SK-N-SH (cell line): ENCODE measurements around the gene MYB. TPM values are rescaled to one million over a fixed set of nuclear protein-coding genes. Genes with fewer than 3 reads are reported as not detected.

Experiments used
- CTCF ChIA-PET: fragments of 300-600, 350-600 bp; formaldehyde crosslinking; extraction: SDS; loops from one replicate; lab custom pipeline; 2021; lab: Yijun Ruan, JAX
- POLR2A ChIA-PET: fragments of 350-600 bp; sonication (Branson Sonifier 250); formaldehyde crosslinking; extraction: SDS; loops from one replicate; lab custom pipeline; 2020; ENCODE audit warnings: antibody characterized with exemption, inconsistent platforms; lab: Yijun Ruan, JAX
- DNase-seq: peaks from one replicate; pipeline ENCODE4 v3.0.0; 2012
- H2AFZ ChIP-seq: fragments of 200-600 bp; sonication (generic); 2 replicates; pipeline ENCODE4 v1.8.1; 2016; ENCODE audit warnings: antibody characterized with exemption, mild to moderate bottlenecking, low read depth
- H3F3A ChIP-seq: fragments of 200-600 bp; sonication (generic); replicated peaks from 2 replicates; pipeline ENCODE3; 2016; ENCODE audit warnings: antibody characterized with exemption, mild to moderate bottlenecking; ENCODE audit not compliant: insufficient read depth
- H3K27ac ChIP-seq, 2 experiments: fragments of 200-500 bp in 1 of 2; fragments of 200-600 bp in 1 of 2; sonication (Bioruptor generic) in 1 of 2; sonication (generic), shearing (Covaris generic) in 1 of 2; 2 replicates each; pipeline versions ENCODE4 v1.5.1 to v1.6.1; 2014 to 2016; ENCODE audit warnings: low read depth in 2 of 2, inconsistent platforms in 1 of 2, low read length in 1 of 2, mild to moderate bottlenecking in 1 of 2, mixed read lengths in 1 of 2
- H3K27me3 ChIP-seq: fragments of 200-600 bp; sonication (generic), shearing (Covaris generic); 2 replicates; pipeline ENCODE4 v1.6.1; 2016; ENCODE audit warnings: mixed run types; ENCODE audit not compliant: insufficient read depth
- H3K36me3 ChIP-seq, 2 experiments: fragments of 200-500 bp in 1 of 2; fragments of 200-600 bp in 1 of 2; sonication (Bioruptor generic) in 1 of 2; sonication (generic) in 1 of 2; replicated peaks in 1 of 2; 2 replicates each; pipeline versions ENCODE3 to v1.5.1; 2014 to 2016; ENCODE audit warnings: low read length in 1 of 2, mild to moderate bottlenecking in 1 of 2; ENCODE audit not compliant: insufficient read depth in 2 of 2, control insufficient read depth in 1 of 2
- H3K4me1 ChIP-seq, 2 experiments: fragments of 200-500 bp in 1 of 2; fragments of 200-600 bp in 1 of 2; sonication (Bioruptor generic) in 1 of 2; sonication (generic), shearing (Covaris generic) in 1 of 2; 2 replicates each; pipeline versions ENCODE4 v1.5.1 to v1.6.1; 2014 to 2016; ENCODE audit warnings: low read depth in 1 of 2, low read length in 1 of 2, mixed run types in 1 of 2; ENCODE audit not compliant: insufficient read depth in 2 of 2, control insufficient read depth in 1 of 2
- H3K4me2 ChIP-seq: fragments of 200-600 bp; sonication (generic), shearing (Covaris generic); 2 replicates; pipeline ENCODE4 v1.6.1; 2017; ENCODE audit warnings: mixed run types
- H3K4me3 ChIP-seq, 2 experiments: fragments of 200-500 bp in 1 of 2; fragments of 200-600 bp in 1 of 2; sonication (Bioruptor generic) in 1 of 2; sonication (generic), shearing (Covaris generic) in 1 of 2; 2 replicates each; pipeline versions ENCODE4 v1.5.1 to v1.8.1; 2014 to 2016; ENCODE audit warnings: low read depth in 2 of 2, inconsistent platforms in 1 of 2, low read length in 1 of 2, mild to moderate bottlenecking in 1 of 2, mixed read lengths in 1 of 2, moderate library complexity in 1 of 2
- H3K79me2 ChIP-seq: fragments of 200-600 bp; sonication (generic); 2 replicates; pipeline ENCODE4 v1.8.1; 2017; ENCODE audit warnings: mild to moderate bottlenecking; ENCODE audit not compliant: insufficient read depth
- H3K9ac ChIP-seq: fragments of 200-600 bp; sonication (generic); 2 replicates; pipeline ENCODE4 v1.6.1; 2017; ENCODE audit warnings: mixed run types
- H3K9me2 ChIP-seq: fragments of 200-600 bp; sonication (generic); 2 replicates; pipeline ENCODE4 v1.6.1; 2017; ENCODE audit warnings: mixed run types
- H3K9me3 ChIP-seq: fragments of 200-600 bp; sonication (generic); 2 replicates; pipeline ENCODE4 v1.6.1; 2017; ENCODE audit warnings: mixed run types, mild to moderate bottlenecking, moderate library complexity
- H4K20me1 ChIP-seq: fragments of 200-600 bp; sonication (generic); 2 replicates; pipeline ENCODE4 v1.6.1; 2017; ENCODE audit warnings: mild to moderate bottlenecking, mixed run types; ENCODE audit not compliant: insufficient read depth
- FOSL2 ChIP-seq: IDR thresholded peaks from 2 replicates; pipeline ENCODE4 v1.4.0; 2012; ENCODE audit warnings: low read depth, mild to moderate bottlenecking, moderate library complexity, borderline replicate concordance
- FOXJ3 ChIP-seq: sonication (generic); formaldehyde crosslinking; IDR thresholded peaks from 2 replicates; pipeline ENCODE4 v1.5.1; 2020; ENCODE audit warnings: mild to moderate bottlenecking, missing genetic modification reagents
- GABPA ChIP-seq: IDR thresholded peaks from 2 replicates; pipeline ENCODE4 v1.4.0; 2012; ENCODE audit warnings: low read depth, mild to moderate bottlenecking
- GATA2 ChIP-seq: sonication (generic); formaldehyde crosslinking; IDR thresholded peaks from 2 replicates; pipeline ENCODE4 v1.5.0; 2020; ENCODE audit warnings: mild to moderate bottlenecking, missing genetic modification reagents
- JUND ChIP-seq: IDR thresholded peaks from 2 replicates; pipeline ENCODE4 v1.4.0; 2012
- MXI1 ChIP-seq: IDR thresholded peaks from 2 replicates; pipeline ENCODE4 v1.6.1; 2012; ENCODE audit warnings: mild to moderate bottlenecking, low read depth, low read length, improper control_type of control experiment
- NFIC ChIP-seq: IDR thresholded peaks from 2 replicates; pipeline ENCODE4 v1.4.0; 2012; ENCODE audit warnings: borderline replicate concordance
- NRF1 ChIP-seq: IDR thresholded peaks from 2 replicates; pipeline ENCODE4 v1.6.1; 2012; ENCODE audit warnings: low read depth, mild to moderate bottlenecking, low read length
- RFX5 ChIP-seq: IDR thresholded peaks from 2 replicates; pipeline ENCODE4 v1.6.1; 2012; ENCODE audit warnings: mild to moderate bottlenecking, improper control_type of control experiment, low read length
- RXRA ChIP-seq: IDR thresholded peaks from 2 replicates; pipeline ENCODE4 v1.4.0; 2012; ENCODE audit warnings: low read depth, mild to moderate bottlenecking, borderline replicate concordance
- SMC3 ChIP-seq: IDR thresholded peaks from 2 replicates; pipeline ENCODE4 v1.6.1; 2012; ENCODE audit warnings: low read depth, low read length, improper control_type of control experiment
- TEAD4 ChIP-seq: IDR thresholded peaks from 2 replicates; pipeline ENCODE4 v1.4.0; 2012; ENCODE audit warnings: mild to moderate bottlenecking, borderline replicate concordance; ENCODE audit not compliant: insufficient read depth
- WGBS: methylation state at CpG from one replicate; pipeline ENCODE4 v1.1.6; 2017; ENCODE audit warnings: low lambda C conversion rate; 5-methylcytosine and 5-hydroxymethylcytosine counted together
- polyA plus RNA-seq, 3 experiments: library from polyadenylated mRNA; depleted of rRNA; stranded (reverse); fragments of >200 nt; gene quantifications; 2 replicates each; pipeline ENCODE4 v1.2.3, GENCODE V29; 2012
- TF ChIP-seq, protein P1 (sequence below): fragments of 200-600 bp; sonication (generic); IDR thresholded peaks from 2 replicates; pipeline ENCODE4 v1.6.1; 2017; ENCODE audit warnings: antibody characterized with exemption, mild to moderate bottlenecking, moderate library complexity
- TF ChIP-seq, protein P2 (sequence below): IDR thresholded peaks from 2 replicates; pipeline ENCODE4 v1.4.0; 2012; ENCODE audit warnings: low read depth
- TF ChIP-seq, protein P3 (sequence below): IDR thresholded peaks from 2 replicates; pipeline ENCODE4 v1.4.0; 2012; ENCODE audit warnings: low read depth, borderline replicate concordance
- TF ChIP-seq, protein P4 (sequence below): IDR thresholded peaks from 2 replicates; pipeline ENCODE4; 2012

Gene MYB
- polyA plus RNA-seq, 1 of the 3 experiments (the other 2 are of a cell fraction), result 0.85 TPM

DNA sequence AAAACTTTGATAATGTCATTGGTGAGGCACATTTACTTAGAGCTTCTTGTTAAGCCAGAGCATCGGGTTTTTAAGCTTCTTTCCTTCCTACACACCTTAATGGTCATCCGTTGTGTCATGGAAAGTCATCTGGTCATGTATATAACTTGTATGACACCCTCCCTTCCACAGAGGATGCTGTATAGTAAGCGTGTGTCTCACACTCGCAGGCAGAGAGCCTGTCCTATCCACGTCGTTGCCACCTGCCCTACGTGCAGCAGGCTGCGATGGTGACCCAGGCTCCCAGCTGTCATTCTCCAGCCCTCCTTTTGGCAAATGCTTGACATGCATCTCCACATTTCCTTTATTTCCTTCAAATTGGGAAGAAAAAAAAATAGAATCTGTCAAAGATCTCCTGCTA, 85.6 kb downstream of the MYB start:
- H3K27me3 ChIP-seq, result no peaks in the 10 kb centered on the region
- no peaks in the 10 kb centered on the region for H3K9me2 ChIP-seq
- H3K9me3 ChIP-seq, result no peaks in the 10 kb centered on the region
- WGBS, result 75% methylated on average over 8 of the region's 8 CpGs
- H3K4me2 ChIP-seq, result no peak overlapping the region
- no peak overlapping the region for H3K9ac ChIP-seq
- DNase-seq, result no peak
- no peak overlapping the region for H3K27ac ChIP-seq
- H2AFZ ChIP-seq, result no peak overlapping the region
- no peaks in the 10 kb centered on the region for H3K79me2 ChIP-seq
- CTCF ChIA-PET, result no interaction called here
- no peaks in the 10 kb centered on the region for H3K4me1 ChIP-seq
- H4K20me1 ChIP-seq, result no peaks in the 10 kb centered on the region
- H3K36me3 ChIP-seq, result no peaks in the 10 kb centered on the region
- no peaks in the 10 kb centered on the region for H3F3A ChIP-seq
- no peak overlapping the region for H3K4me3 ChIP-seq
- no peak for TF ChIP-seq RXRA
- no peak for TF ChIP-seq MXI1
- no peak for TF ChIP-seq JUND
- TF ChIP-seq, protein P1, sequence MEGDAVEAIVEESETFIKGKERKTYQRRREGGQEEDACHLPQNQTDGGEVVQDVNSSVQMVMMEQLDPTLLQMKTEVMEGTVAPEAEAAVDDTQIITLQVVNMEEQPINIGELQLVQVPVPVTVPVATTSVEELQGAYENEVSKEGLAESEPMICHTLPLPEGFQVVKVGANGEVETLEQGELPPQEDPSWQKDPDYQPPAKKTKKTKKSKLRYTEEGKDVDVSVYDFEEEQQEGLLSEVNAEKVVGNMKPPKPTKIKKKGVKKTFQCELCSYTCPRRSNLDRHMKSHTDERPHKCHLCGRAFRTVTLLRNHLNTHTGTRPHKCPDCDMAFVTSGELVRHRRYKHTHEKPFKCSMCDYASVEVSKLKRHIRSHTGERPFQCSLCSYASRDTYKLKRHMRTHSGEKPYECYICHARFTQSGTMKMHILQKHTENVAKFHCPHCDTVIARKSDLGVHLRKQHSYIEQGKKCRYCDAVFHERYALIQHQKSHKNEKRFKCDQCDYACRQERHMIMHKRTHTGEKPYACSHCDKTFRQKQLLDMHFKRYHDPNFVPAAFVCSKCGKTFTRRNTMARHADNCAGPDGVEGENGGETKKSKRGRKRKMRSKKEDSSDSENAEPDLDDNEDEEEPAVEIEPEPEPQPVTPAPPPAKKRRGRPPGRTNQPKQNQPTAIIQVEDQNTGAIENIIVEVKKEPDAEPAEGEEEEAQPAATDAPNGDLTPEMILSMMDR, result no peak
- TF ChIP-seq TEAD4, result no peak
- TF ChIP-seq GATA2 (CRISPR knock-in tag), result no peak
- TF ChIP-seq, protein P2, sequence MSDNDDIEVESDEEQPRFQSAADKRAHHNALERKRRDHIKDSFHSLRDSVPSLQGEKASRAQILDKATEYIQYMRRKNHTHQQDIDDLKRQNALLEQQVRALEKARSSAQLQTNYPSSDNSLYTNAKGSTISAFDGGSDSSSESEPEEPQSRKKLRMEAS, result no peak
- TF ChIP-seq, protein P3, sequence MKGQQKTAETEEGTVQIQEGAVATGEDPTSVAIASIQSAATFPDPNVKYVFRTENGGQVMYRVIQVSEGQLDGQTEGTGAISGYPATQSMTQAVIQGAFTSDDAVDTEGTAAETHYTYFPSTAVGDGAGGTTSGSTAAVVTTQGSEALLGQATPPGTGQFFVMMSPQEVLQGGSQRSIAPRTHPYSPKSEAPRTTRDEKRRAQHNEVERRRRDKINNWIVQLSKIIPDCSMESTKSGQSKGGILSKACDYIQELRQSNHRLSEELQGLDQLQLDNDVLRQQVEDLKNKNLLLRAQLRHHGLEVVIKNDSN, result no peak
- TF ChIP-seq FOSL2, result no peak
- no peak for TF ChIP-seq NFIC
- TF ChIP-seq GABPA, result no peak
- no peak for TF ChIP-seq SMC3
- TF ChIP-seq, protein P4, sequence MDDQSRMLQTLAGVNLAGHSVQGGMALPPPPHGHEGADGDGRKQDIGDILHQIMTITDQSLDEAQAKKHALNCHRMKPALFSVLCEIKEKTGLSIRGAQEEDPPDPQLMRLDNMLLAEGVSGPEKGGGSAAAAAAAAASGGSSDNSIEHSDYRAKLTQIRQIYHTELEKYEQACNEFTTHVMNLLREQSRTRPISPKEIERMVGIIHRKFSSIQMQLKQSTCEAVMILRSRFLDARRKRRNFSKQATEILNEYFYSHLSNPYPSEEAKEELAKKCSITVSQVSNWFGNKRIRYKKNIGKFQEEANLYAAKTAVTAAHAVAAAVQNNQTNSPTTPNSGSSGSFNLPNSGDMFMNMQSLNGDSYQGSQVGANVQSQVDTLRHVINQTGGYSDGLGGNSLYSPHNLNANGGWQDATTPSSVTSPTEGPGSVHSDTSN, result no peak
- no peak for TF ChIP-seq RFX5
- TF ChIP-seq NRF1, result no peak
- no peak for TF ChIP-seq FOXJ3 (CRISPR knock-in tag)
- POLR2A ChIA-PET, result no interaction called here

DNA sequence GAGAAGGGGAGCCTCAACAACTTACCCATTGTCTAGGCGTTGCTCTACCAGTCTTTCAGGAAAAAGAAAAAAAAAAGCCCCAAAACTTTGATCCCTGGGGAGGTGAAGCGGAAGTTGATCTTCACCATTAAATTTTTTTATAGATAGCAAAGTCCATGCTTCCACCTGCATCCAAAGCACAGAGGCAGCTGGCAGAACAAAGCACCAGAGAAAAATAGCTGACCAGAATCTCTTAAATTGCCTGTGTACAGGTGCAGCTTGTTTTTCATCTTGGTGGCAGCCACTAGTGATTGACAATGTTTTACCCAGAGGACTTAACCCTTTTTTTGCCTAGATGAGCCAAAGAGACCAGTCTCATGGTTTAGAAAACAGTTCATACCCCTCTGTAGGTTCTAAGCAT, 86.0 kb downstream of the MYB start:
- no peak overlapping the region for H3K4me2 ChIP-seq
- H3K4me3 ChIP-seq, result no peak overlapping the region
- 83% methylated on average over 2 of the region's 2 CpGs for WGBS
- H4K20me1 ChIP-seq, result no peaks in the 10 kb centered on the region
- H3K36me3 ChIP-seq, result no peaks in the 10 kb centered on the region
- H3K9ac ChIP-seq, result no peak overlapping the region
- H3K9me2 ChIP-seq, result no peaks in the 10 kb centered on the region
- TF ChIP-seq FOXJ3 (CRISPR knock-in tag), result no peak
- TF ChIP-seq, protein P4, result no peak
- no peaks in the 10 kb centered on the region for H3K9me3 ChIP-seq
- no peaks in the 10 kb centered on the region for H3K79me2 ChIP-seq
- no peaks in the 10 kb centered on the region for H3K27me3 ChIP-seq
- H3K27ac ChIP-seq, result no peak overlapping the region
- no peak for DNase-seq
- H3F3A ChIP-seq, result no peaks in the 10 kb centered on the region
- no peaks in the 10 kb centered on the region for H3K4me1 ChIP-seq
- ChIA-PET POLR2A (no interaction called here), CTCF (no interaction called here)
- no peak overlapping the region for H2AFZ ChIP-seq
